Loucy (cell line): ENCODE measurements around the gene WDR35.

Experiments
- H2AFZ ChIP-seq: fragments of 200-600 bp; sonication (generic); 2 replicates; pipeline ENCODE4 v1.6.0; 2016; ENCODE audit warnings: antibody characterized with exemption, mild to moderate bottlenecking, low read length, moderate library complexity
- H3F3A ChIP-seq: fragments of 200-600 bp; 2 replicates; pipeline ENCODE4 v1.6.0; 2016; ENCODE audit warnings: antibody characterized with exemption, low read depth, mild to moderate bottlenecking
- H3K27me3 ChIP-seq: fragments of 200-600 bp; sonication (generic); 2 replicates; pipeline ENCODE4 v1.6.1; 2014; ENCODE audit warnings: low read length, mild to moderate bottlenecking; ENCODE audit not compliant: insufficient read depth, poor library complexity, severe bottlenecking
- H3K36me3 ChIP-seq: fragments of 200-600 bp; sonication (generic); 2 replicates; pipeline ENCODE4 v1.6.1; 2016; ENCODE audit warnings: low read length; ENCODE audit not compliant: insufficient read depth
- H3K4me1 ChIP-seq: fragments of 200-600 bp; sonication (generic); 2 replicates; pipeline ENCODE4 v1.5.1; 2014; ENCODE audit warnings: low read length, mild to moderate bottlenecking; ENCODE audit not compliant: insufficient read depth, poor library complexity, severe bottlenecking
- H3K4me2 ChIP-seq: fragments of 200-600 bp; sonication (generic); 2 replicates; pipeline ENCODE4 v1.6.0; 2014; ENCODE audit warnings: antibody characterized with exemption, low read length, low read depth, mild to moderate bottlenecking; ENCODE audit not compliant: poor library complexity, severe bottlenecking
- H3K4me3 ChIP-seq: fragments of 200-600 bp; sonication (generic); 2 replicates; pipeline ENCODE4 v1.5.1; 2014; ENCODE audit warnings: low read length, mild to moderate bottlenecking, mixed read lengths; ENCODE audit not compliant: poor library complexity, severe bottlenecking
- H3K79me2 ChIP-seq: fragments of 200-600 bp; sonication (generic); 2 replicates; pipeline ENCODE4 v1.6.1; 2014; ENCODE audit warnings: low read length; ENCODE audit not compliant: insufficient read depth
- H3K9ac ChIP-seq: fragments of 200-600 bp; sonication (generic); 2 replicates; pipeline ENCODE4 v1.6.0; 2014; ENCODE audit warnings: mild to moderate bottlenecking, low read depth, low read length, moderate library complexity; ENCODE audit not compliant: poor library complexity, severe bottlenecking
- H3K9me2 ChIP-seq: fragments of 200-600 bp; sonication (generic); replicated peaks from 2 replicates; pipeline ENCODE4 v1.6.1; 2016; ENCODE audit warnings: low read depth, low read length, mixed read lengths
- H3K9me3 ChIP-seq: fragments of 200-600 bp; sonication (generic); 2 replicates; pipeline ENCODE4 v1.6.1; 2014; ENCODE audit warnings: mild to moderate bottlenecking, antibody characterized with exemption, low read length, low read depth; ENCODE audit not compliant: insufficient read depth
- H4K20me1 ChIP-seq: fragments of 200-600 bp; sonication (generic); 2 replicates; pipeline ENCODE4 v1.6.0; 2014; ENCODE audit warnings: antibody characterized with exemption, low read length, mild to moderate bottlenecking; ENCODE audit not compliant: insufficient read depth, poor library complexity, severe bottlenecking
- CTCF ChIP-seq: fragments of 200-600 bp; sonication (generic); conservative IDR thresholded peaks from 2 replicates; pipeline ENCODE4 v1.5.1; 2014; ENCODE audit warnings: mild to moderate bottlenecking, antibody characterized with exemption, low read length
- EZH2phosphoT487 ChIP-seq: fragments of 200-600 bp; IDR thresholded peaks from 2 replicates; pipeline ENCODE4 v1.6.1; 2018; ENCODE audit warnings: antibody characterized with exemption, mild to moderate bottlenecking, moderate library complexity, borderline replicate concordance

Gene WDR35

GRCh38 chr2:20019747-20020146 lies 29.8 kb upstream of the WDR35 start:
- H3K9me3 ChIP-seq = peaks cover 6% of the 10 kb centered on the region; the same call in 1 of the 2 replicates
- no peaks in the 10 kb centered on the region for H3K9me2 ChIP-seq
- TF ChIP-seq EZH2phosphoT487 (no peak), CTCF (no peak)
- no peak overlapping the region for H3K4me2 ChIP-seq
- H3K9ac ChIP-seq = no peak overlapping the region
- no peaks in the 10 kb centered on the region for H3K79me2 ChIP-seq
- no peaks in the 10 kb centered on the region for H3K36me3 ChIP-seq
- H4K20me1 ChIP-seq = no peaks in the 10 kb centered on the region
- H2AFZ ChIP-seq = no peak overlapping the region
- no peaks in the 10 kb centered on the region for H3K27me3 ChIP-seq
- H3K4me1 ChIP-seq = no peaks in the 10 kb centered on the region
- no peaks in the 10 kb centered on the region for H3F3A ChIP-seq
- no peak overlapping the region for H3K4me3 ChIP-seq

- H3K4me1 ChIP-seq = no peaks in the 10 kb centered on the region
- H3K27me3 ChIP-seq = no peaks in the 10 kb centered on the region
- H3F3A ChIP-seq = no peaks in the 10 kb centered on the region
- H3K9me3 ChIP-seq = peaks cover 6% of the 10 kb centered on the region; the same call in 1 of the 2 replicates
- no peaks in the 10 kb centered on the region for H4K20me1 ChIP-seq
- no peak overlapping the region for H3K9ac ChIP-seq
- H3K9me2 ChIP-seq = no peaks in the 10 kb centered on the region
- H2AFZ ChIP-seq = no peak overlapping the region
- no peak overlapping the region for H3K4me2 ChIP-seq
- no peak overlapping the region for H3K4me3 ChIP-seq
- TF ChIP-seq CTCF (no peak), EZH2phosphoT487 (no peak)
- no peaks in the 10 kb centered on the region for H3K79me2 ChIP-seq
- H3K36me3 ChIP-seq = no peaks in the 10 kb centered on the region
Measured at GRCh38 chr2:20018601-20019152, 28.8 kb upstream of the WDR35 start.

- peaks cover 5% of the 10 kb centered on the region; the same call in 1 of the 2 replicates for H3K9me3 ChIP-seq
- no peaks in the 10 kb centered on the region for H3K4me1 ChIP-seq
- H3K36me3 ChIP-seq = no peaks in the 10 kb centered on the region
- H3K27me3 ChIP-seq = no peaks in the 10 kb centered on the region
- H3K79me2 ChIP-seq = no peaks in the 10 kb centered on the region
- H3K4me2 ChIP-seq = no peak overlapping the region
- H4K20me1 ChIP-seq = no peaks in the 10 kb centered on the region
- no peak overlapping the region for H3K9ac ChIP-seq
- H3K4me3 ChIP-seq = no peak overlapping the region
- H3K9me2 ChIP-seq = no peaks in the 10 kb centered on the region
- TF ChIP-seq EZH2phosphoT487 = no peak
- TF ChIP-seq CTCF = no peak; the same call in 1 of the 2 replicates
- no peaks in the 10 kb centered on the region for H3F3A ChIP-seq
- H2AFZ ChIP-seq = no peak overlapping the region
Measured at GRCh38 chr2:20016346-20016745, 26.4 kb upstream of the WDR35 start.
